Activated CD8-positive, alpha-beta memory T cell treated with anti-CD3 and anti-CD28 coated beads, Interleukin-2, amount 50 U/mL, for 1 hour (primary cell): ENCODE measurements around the gene P2RX4.
"Not testable (repeated sequence)": the region's sequence is repeated elsewhere in the genome, so short reads cannot be mapped to it uniquely, and the experiment has no call there.

Source experiments
- DNase-seq: peaks from one replicate; pipeline ENCODE4 v3.0.0-alpha.2; 2020; ENCODE audit errors: extremely low read depth

Gene P2RX4

DNA sequence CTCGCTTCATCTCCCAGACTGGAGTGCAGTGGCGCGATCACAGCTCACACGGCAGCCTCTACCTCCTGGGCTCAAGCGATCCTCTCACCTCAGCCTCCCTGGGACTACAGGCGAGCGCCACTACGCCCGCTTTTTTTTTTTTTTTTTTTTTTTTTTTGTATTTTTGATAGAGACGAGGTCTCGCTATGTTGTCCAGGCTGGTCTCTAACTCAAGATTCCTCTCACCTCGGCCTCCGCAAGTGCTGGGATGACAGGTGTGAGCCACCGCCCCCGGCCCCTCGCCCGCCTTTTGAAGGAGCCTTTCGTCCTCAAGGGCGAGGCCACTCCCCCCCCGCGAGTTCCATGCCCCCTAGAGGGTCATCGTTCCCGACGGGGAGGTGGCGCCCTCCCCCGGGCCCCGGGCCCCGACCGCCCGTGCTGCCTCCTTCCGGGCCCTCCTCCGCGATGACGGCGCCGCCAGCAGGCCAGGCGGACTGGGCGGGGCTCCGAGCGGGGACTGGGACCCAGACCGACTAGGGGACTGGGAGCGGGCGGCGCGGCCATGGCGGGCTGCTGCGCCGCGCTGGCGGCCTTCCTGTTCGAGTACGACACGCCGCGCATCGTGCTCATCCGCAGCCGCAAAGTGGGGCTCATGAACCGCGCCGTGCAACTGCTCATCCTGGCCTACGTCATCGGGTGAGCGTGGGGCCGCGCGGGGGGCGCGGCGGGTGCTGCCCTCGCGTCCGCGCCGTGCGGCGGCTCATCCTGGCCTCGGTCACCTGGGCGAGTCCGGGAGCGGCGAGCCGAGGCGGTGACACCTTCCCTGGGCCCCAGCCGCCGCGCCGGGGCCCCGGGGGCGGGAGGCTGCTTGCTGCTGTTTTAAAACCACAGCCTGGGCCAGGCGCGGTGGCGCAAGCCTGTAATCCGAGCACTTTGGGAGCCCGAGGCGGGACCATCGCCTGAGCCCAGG is at the start of gene P2RX4:
TSS of gene P2RX4 (plus strand) at position 506 of the 949 bp plus-strand sequence. CDS start at position 542, 36 bp downstream.
- DNase-seq, result peak; percentile 76

GRCh38 chr12:121162384-121162783 is 47.5 kb upstream of the P2RX4 start:
- no peak for DNase-seq

DNA sequence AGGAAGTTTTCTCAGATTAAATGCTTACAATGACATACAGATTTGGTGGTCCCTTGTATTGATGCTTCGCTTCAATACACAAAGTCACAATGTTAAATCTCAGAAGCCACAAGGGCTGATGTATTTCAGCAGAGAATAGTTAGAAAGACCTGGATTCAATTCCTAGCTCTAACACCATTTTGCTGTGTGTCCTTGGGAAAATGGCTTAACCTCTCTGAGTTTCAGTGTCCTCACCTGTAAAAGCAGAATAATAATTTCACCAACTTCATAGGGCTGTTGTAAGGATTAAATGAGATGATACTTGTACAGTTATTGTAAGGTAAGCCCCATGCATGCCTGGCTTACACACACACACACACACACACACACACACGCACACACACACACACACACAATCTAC is 46.9 kb upstream of the P2RX4 start:
- DNase-seq, result no peak

GRCh38 chr12:121164839-121165238 is 45.1 kb upstream of the P2RX4 start:
- not testable (repeated sequence) for DNase-seq

DNA sequence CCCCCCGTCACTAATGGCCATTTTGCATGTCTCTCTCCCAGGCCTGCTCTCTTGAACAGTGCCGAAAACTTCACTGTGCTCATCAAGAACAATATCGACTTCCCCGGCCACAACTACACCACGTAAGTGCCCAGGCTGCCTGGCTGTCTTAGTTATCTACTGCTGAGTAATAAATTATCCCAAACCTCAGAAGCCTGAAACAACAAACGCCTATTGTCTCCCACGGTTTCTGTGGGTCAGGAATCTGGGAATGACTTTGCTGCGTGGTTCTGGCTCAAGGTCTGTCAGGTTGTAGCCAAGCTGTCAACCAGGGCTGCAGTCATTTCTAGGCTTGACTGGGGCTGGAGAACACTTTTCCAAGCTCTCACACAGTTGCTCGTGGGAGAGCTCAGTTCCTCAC is 44.6 kb upstream of the P2RX4 start:
- DNase-seq, result no peak

- no peak for DNase-seq
Observed at GRCh38 chr12:121166356-121166755, 43.6 kb upstream of the P2RX4 start.

DNA sequence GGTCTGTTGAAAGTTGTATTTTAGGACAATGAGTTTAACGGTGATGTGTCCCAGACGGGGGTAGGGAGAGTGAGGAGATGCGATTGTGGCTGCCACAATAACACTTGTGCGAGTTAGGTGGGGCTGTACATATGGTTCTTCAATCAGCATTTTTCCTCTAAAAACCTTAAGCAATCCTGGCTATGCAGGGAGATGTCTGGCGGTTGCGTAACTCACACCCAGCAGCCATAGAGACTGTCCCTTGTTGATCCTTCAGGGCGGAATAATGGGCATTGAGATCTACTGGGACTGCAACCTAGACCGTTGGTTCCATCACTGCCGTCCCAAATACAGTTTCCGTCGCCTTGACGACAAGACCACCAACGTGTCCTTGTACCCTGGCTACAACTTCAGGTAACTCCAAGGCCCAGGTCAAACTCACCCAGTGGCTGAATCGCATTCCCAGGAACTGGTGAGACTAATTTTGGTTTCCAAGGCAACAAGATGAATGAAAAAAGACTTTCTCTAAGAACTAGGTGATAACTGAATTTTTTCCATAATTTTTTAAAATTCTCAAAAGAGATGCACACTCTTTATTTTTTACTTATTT is 42.6 kb upstream of the P2RX4 start:
- DNase-seq, result no peak

DNA sequence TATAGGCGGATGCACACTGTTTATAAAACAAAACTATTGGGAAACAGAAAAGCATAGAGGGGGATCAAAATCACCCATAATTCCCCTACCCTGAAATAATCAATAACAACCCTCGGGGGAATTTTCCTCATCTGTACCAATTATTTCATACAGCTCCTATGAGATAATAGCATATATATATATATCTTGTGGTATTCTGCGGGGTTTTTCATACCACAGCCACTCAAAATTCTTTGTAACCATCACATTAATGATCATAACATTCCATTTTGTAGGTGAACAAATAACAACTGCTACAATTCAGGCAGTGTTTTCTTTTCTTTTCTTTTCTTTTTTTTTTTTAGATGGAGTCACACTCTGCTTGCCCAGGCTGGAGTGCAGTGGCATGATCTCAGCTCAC is 42.0 kb upstream of the P2RX4 start:
- DNase-seq, result no peak

DNA sequence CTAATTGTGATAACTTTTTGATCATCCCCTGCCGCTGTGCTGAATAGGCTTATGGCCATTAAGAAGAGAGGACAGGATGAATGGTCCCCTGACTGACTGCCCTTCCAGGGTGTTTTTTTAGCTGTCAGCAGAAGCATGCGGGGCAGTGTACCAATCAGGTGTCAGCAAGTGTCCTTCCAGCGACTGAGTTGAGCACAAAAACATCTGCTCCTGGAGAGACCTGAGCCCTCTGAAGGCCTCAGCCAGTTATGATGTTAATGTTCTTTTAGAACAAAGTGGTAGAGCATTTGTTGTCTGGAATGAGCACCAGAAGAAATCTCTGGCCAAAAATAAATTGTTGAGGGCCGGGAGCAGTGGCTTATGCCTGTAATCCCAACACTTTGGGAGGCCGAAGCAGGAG is 39.8 kb upstream of the P2RX4 start:
- no peak for DNase-seq

GRCh38 chr12:121170611-121171260 is 39.2 kb upstream of the P2RX4 start:
- DNase-seq, result no peak

- no peak for DNase-seq
Observed at GRCh38 chr12:121172145-121172544, 37.8 kb upstream of the P2RX4 start.

DNA sequence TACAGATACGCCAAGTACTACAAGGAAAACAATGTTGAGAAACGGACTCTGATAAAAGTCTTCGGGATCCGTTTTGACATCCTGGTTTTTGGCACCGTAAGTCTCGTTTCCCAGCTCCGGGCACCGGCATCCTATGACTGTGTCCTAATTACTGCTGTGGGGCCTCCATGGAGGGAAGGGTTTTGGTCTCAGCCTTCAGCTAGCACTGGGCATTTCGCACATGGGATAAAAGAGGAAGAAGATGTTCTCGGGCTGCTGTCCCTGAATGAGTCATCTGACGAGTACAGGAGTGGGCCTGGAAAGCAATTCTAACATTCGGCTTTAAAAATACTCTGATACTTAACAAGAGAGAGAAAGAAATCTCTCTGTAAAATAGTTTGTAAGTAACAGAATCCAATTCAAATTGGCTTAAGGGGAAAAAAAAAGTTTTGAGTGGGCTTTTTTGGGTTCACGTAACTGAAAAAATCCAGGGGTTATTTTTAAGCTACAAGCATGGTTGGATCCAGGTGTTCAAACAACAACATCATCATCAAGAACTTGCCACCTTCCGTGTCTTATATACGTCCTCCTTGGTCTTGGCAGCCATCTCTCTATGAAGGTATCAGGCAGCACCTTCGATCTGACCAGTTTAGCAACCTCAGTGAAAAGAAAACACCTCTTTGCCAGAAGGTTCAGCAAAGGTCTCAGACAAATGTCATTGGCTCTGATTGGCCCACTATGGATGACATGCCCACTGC is 34.4 kb upstream of the P2RX4 start:
- no peak for DNase-seq

DNA sequence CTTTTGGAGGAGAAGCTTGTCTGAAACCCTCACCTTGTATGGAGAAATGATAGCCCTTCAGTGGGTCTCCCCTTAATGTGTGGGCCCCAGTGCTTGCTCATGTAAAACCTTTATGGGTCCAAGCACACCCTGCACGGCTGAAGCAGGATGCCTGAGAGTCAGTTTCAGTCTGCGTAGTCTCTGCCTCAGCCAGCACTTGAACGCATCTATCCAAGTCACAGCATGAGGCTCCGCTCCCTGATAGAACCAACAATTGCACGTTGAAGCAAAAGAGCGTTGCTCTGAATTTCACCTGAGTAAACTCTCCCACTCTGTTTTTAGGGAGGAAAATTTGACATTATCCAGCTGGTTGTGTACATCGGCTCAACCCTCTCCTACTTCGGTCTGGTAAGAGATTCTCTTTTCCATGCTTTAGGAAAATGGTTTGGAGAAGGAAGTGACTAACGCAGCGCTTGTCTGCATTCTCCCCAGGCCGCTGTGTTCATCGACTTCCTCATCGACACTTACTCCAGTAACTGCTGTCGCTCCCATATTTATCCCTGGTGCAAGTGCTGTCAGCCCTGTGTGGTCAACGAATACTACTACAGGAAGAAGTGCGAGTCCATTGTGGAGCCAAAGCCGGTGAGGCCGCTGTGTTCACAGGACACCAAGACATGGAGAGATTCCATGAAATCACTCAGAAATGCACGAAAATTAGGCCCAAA is 33.0 kb upstream of the P2RX4 start:
- no peak for DNase-seq

DNA sequence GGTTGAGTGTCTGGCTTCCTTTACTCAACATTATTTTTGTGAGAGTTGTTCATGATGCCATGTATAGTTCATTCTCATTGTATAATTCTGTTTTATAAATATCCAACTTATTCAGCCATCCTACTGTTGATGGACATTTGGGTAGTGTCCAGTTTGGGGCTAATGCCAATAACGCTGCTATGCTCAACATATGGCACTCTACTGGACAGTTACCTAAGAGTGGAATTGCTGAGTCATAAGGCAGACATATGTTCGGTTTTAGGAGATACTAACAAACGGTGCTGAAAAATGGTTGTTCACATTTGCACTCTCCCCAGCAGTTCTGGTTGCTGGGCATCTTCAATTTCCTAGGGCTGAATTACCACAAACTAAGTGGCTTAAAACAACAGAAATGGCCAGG is 28.7 kb upstream of the P2RX4 start:
- no peak for DNase-seq

- DNase-seq, result no peak
Observed at GRCh38 chr12:121182222-121182893, 27.6 kb upstream of the P2RX4 start.

GRCh38 chr12:121184425-121184824 is 25.5 kb upstream of the P2RX4 start:
- no peak for DNase-seq

- DNase-seq, result no peak
Observed at GRCh38 chr12:121184984-121185889, 24.7 kb upstream of the P2RX4 start.

DNA sequence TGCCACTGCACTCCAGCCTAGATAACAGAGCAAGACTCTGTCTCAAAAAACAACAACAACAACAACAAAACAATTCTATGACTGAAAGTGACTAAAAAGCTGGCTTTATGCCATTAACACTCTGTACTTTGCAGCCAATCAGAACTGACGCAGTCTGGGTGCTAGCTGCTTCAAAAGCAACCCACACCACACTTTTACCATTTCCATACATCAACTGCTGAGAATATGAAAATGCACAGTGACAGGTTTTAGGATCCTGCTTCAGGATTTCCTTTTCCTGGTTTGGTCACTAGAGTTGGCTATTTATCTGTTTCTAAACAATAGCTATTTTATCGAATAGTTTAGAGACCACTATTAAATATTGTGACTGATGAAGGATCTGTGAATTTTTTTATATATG is 23.1 kb upstream of the P2RX4 start:
- DNase-seq, result no peak

GRCh38 chr12:121187501-121187900 is 22.4 kb upstream of the P2RX4 start:
- DNase-seq, result no peak

DNA sequence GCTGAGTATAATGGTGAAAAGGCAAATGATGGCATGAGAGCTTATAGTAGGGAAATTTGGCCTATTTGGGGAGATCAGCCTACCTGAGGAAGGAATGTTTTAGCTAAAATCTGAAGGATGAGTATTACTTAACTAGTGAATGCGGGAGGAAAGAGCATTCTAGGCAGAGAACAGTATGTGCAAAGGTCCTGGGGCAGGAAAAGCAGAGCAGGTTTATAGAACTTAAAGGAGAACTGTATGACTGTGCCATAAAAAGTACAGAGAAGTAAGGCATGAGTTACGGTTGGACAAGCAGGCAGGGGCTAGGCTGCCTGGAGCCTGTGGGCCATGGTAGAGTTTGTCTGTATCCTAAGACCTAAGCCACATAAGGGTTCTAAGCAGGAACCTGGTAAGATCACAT is 21.7 kb upstream of the P2RX4 start:
- DNase-seq, result no peak
